AG08395 (cell line): ENCODE results near the gene ARHGEF10L.

Experiments used
- DNase-seq: peaks from one replicate; pipeline ENCODE4 v3.0.0; 2012; ENCODE audit warnings: mixed read lengths, low spot score

Gene ARHGEF10L

GRCh38 chr1:17546946-17547670, 7.6 kb downstream of the ARHGEF10L start:
- no peak for DNase-seq

GRCh38 chr1:17549384-17549783, 9.9 kb downstream of the ARHGEF10L start:
- no peak for DNase-seq

GRCh38 chr1:17550729-17551584, 11.5 kb downstream of the ARHGEF10L start:
- no peak for DNase-seq

DNA sequence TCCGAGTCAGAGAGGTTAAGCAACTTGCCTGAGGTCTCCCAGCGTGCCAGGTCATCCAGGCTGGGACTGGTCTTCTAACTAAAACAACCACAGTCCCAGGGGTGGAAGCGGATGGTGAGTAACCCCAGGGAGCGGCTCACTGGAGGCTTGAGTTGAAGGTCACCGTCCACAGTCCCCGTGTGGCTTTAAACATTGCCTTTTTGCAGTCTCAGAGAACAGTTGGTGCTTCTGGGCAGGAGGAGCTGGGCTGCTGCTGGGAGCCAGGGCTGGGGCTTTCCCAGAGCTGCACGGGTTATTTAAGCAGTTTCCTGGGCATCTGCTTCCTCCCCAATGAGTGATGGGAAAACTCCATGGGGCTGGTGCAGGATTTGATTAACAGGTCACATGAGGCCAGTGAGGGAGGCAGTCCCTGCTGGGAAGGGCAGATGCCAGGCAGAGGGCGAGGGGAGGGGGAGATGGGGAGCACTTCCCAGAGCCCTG, 12.3 kb downstream of the ARHGEF10L start:
- DNase-seq: peak; percentile 76

DNA sequence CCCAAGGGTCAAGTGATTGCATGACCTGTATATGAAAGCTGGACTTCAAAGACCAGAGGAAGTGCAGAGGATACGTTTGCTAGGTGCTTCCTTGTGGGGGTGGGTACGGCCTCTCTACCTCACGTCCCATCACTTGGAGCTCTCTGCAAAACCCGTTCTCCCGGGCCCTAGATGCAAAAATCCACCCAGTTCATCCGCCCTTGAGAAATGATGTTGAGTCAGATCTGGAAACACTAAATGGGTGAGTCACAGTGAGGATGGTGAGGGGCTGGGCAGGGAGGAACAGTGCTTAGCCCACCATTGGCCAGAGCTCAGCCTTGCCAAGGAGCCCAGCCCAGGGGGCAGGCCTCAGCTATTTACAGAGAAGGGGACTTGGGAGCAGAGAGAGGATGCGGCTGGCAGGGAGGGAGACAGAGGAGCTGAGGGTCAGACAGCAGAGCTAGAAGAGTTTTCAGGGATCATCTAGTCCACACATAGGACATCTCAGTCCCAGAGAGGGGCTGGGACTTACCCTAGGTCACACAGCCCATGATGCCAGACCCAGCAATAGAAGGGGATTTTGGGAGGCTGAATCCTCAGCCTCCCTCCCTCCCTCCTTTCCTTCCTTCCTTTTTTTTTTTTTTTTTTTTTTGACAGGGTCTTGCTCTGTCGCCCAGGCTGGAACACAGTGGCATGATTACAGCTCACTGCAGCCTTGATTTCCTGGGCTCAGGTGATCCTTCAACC, 14.6 kb downstream of the ARHGEF10L start:
- peak; percentile 79 for DNase-seq

GRCh38 chr1:17554954-17555353, 15.5 kb downstream of the ARHGEF10L start:
- no peak for DNase-seq

DNA sequence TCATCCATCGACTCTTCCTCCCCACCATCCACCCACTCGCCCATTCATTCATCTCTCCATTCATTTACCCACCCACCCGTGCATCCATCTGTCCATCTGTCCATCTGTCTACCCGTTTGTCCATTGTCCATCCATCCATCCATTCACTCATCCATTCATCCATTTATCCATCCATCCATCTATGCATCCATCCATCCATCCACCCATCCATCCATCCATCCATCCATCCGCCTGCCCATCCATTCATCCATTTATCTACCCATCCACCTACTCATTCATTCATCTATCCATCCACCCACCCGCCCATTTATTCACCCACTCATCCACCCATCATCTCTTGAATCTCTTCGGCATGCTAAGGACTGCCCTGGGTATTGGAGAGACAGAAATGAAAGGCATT, 18.5 kb downstream of the ARHGEF10L start:
- no peak for DNase-seq

DNA sequence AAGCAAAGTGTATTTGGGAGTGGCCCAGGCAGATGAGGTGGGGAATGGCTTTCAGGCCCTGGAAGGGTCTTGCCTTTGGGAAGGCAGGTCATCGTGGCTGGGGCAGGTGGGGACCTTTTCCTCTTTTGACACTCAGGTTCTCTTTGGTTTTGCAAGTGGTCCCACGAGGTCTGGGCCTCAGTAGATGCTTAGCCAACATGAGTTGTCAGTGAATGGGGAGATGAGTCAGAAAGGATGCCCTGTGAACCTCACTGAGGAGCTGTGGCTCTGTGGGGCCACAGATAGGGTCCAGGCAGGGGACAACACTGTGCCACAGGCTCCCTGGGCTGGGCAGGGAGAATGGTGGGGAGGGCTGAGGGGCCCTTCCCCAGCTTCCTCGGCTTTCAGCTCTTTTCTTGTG, 19.0 kb downstream of the ARHGEF10L start:
- no peak for DNase-seq

- peak; percentile 29 for DNase-seq
Observed at GRCh38 chr1:17558954-17559614, 19.6 kb downstream of the ARHGEF10L start.

DNA sequence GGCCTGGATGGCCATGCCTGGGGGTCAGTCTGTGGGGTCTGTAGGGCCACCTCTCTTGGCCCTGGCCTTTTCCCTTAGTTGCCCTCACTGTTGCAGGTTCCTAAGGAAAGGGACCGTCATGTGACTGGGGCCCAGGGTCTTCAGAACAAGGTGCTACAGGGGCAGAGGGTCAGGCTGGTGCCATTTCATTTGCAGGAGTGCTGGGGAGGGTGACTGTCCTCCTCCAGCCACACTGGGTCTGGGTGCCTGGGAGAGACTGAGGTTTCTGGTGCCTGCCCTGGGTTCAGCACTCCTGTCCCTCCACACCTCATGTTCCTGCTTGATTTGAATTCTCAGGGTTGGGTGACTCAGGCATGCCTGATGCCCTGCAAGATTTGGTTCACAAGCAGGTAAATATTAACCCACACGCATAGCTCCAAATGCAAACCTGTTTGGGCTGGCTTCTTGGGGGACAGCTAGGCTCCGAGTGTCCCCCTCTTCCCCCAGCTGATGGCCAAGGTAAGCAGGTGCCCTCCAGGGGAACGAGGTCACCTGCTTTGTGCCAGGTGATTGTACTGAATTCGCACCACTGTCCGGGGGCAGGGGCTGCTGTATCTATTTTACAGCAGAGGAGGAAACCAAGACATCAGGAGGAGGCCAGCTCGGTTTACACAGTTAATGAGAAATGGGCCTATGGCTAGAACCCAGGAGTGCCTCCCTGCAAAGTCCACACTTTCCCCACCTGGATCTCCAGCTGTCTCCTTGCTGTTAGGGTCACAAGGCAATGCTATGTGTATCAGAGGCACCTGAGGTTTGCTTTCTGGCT, 20.3 kb downstream of the ARHGEF10L start:
- DNase-seq: no peak

- peak; percentile 50 for DNase-seq
Observed at GRCh38 chr1:17561247-17561548, 21.7 kb downstream of the ARHGEF10L start.

DNA sequence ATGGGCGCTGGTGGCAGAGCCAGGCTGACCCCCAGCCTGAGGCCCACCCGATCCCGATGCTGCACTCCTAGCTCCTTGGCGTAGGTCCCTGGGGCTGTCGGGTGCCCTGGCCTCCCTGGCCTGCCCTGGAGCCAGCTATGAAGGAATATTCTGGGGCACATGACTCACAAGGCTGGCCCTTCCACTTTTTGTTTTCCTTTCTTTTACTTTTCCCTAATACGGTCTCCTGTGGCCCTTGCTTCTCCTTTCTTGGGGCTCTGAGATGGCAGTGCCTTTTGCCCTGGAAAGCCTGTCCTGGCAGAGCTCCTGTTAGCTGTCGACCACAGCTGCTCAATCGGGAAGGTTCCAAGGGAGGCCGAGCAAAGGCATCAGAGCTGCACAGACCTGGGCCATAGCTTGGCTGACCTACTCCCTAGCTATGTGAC, 22.1 kb downstream of the ARHGEF10L start:
- peak; percentile 66 for DNase-seq

DNA sequence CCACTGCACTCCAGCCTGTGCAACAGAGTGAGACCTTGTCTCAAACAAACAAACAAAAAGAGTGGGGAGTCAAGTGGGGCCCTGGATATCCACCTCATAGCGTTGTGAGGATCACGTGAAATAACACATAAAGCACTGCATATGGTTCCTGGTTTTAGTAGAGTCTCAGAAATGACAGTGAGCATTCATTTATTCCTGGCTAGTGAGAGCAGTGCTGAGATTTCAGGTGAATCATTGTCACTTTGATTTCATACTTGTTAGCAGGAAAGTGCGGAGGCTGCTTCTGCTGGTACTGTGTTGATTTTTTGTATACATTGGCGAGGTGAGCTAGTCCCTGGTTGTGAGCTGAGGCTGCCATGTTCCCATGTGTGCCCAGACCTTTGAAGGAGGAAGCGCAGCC, 22.9 kb downstream of the ARHGEF10L start:
- DNase-seq: no peak

DNA sequence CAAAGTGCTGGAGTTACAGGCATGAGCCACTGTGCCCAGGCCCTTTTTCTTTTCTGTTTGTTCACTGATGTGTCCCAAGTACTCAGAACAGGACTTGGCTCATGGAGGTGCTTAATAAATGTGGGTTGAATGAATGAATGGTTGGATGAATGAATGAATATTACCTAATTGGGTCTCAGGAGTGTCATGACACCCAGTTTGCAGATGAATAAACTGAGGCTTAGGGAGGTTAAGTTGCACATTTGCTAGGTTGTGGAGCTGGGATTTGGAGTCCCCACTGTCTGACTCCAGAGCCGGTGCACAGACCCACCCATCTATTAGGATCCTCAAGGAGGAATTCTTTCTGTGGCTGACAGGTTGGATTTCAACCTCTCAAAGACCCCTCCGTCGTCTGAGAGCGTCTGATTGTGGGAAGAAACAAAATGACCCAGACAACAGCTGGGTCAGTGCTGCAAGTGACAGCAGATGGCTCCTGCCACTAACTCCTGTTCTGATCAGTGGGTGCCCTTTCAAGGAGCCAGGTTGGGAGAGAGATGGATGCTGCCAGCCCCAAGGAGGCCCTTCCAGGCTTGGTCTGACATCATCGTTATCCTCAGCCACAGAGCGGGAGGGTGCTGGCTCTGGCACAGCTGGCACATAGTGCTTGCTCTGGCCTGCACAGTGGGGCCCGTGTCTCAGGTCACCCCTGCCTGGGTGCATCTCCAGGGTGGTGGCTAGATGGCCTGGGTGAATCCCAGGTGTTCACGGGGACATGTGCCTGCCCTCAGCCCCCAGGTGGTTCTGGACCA, 24.2 kb downstream of the ARHGEF10L start:
- DNase-seq: no peak

DNA sequence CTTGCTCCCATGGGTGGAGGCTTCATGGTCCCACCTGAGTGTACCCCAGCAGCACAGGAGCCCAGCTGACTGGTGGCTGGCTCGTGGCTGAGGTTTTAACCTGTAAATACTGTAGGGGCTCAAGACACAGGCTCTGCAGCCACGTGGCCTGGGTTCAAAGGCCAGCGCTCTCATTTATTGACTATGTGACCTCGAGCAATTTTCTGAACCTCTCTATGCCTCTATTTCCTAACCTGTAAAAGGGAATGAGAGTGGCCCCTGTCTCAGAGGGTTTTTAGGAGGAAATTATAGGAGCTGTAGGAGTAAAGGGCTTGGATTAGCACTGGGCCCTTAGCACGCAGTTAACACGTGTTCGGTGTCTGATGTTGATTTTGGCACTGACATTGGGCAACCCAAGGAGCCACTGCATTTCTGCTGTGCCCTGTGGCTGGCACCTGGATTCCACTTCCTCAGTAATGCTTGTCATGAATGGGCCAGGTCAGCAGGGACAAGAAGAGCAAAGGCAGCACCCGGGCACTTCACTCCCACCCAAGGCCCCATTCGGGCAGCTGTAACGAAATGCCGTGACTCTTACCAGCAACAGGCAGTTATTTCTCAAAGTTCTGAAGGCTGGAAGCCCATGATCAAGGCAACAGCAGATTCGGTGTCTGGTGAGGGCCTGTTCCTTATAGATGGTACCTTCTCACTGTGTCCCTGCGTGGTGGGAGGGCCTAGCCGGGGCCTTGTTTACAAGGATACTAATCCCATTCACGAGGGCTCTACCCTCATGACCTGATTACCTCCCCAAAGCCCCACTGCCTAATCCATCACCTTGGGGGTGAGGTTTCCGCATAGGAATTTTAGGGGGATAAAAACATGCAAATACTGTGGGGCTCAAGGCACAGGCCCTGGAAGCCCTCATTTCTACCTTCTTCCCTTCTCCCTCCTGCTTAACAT, 25.2 kb downstream of the ARHGEF10L start:
- no peak for DNase-seq

DNA sequence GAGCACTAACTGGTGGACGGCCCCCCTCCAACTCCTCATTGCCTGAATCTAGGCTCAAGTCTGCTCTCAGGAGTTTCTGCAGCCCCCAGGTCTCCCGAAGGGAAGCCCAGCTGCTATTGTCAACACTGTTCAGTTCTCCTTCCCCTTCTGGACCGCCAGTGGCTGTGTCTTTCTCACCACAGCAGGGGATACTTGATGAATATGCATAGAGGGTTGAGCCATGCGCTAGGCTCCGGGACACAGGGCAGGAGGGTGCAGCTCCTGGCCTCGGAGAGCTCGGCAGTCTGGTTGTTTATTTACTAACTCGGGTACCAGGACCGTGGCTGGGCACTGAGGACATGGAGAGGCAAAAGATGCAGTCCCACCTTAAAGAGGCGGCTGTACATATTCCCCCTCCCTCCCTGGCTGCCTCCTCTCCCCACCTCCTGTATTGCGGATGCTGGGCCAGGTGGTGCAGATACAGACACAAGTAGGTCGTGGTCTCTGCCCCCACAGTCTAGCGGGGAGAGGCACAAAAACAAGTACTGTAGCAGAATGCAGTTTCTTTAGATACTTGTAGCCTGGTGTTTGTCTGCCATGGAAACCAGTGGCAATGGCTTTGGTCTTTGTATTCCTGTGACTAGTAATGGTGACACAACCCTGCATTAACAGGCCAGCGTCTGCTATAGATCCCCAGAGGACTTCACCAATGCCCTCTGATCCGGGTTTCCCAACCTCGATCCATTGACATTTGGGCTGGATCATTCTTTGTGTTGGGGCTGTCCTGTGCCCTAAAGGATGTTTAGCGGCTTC, 26.2 kb downstream of the ARHGEF10L start:
- no peak for DNase-seq

DNA sequence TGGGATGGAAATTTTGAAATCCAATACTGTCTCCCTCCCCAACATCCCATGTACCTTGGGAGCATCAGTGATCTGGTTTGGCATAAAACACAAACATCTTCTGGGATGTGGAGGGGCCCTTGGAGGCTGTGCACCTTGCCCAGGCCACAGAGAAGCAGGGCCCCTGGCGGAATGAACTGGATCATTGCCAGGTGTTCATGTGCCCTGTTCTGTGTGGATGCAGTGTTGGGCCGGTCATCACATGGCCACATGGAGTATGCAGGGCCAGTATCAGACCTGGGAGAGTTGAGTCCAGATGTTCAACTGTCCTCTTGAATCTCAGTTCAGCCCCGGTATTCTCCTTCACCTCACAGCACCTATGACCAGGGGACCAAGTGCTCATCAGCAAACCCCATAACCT, 26.9 kb downstream of the ARHGEF10L start:
- no peak for DNase-seq

DNA sequence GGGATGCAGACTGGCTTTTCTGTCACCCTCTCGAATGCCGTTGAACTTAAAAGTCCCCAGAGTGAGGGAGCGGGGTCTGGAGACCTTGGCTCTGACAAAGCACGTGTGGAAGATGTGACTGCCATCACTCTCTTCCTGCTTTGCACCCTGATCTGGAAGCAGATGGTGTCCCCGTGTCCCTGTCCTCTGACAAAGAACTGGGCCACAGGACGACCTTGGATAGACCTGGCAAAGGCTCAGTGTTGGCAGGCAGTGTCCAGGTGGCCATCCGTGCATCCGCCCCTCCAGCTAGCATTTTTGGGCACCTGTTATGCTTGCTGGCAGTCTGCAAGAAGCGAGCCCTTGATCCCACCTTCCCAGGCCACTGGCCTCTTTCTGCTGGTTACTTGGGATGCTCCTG, 27.4 kb downstream of the ARHGEF10L start:
- no peak for DNase-seq

DNA sequence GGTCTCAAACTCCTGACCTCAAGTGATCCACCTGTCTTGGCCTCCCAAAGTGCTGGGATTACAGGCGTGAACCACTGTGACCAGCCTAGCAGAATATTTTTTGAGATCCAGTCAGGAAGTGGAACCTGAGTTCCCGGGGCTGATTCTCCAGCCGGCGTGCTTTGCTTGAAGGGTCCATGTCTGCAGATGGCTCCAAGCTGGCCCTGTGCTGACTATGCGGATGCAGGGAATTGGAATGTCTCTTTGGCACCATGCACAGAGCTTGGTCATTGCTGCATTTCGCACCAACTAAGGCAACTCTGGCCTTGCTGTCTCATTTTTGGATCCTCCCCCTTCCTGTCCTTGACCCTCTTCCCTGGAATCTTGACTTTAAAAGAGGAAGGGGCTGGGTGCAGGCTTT, 28.1 kb downstream of the ARHGEF10L start:
- peak; percentile 90 for DNase-seq
